Astrocyte of the spinal cord (primary cell): ENCODE measurements around the gene ALMS1.

Experiments
- DNase-seq: peaks from one replicate; pipeline ENCODE4 v3.0.0; 2011; ENCODE audit warnings: low read depth, low spot score
- H3K4me3 ChIP-seq: 2 replicates; pipeline ENCODE4 v1.5.1; 2011; ENCODE audit warnings: low read depth, mild to moderate bottlenecking, low read length, moderate library complexity
- CTCF ChIP-seq: IDR thresholded peaks from 2 replicates; pipeline ENCODE4 v1.5.1; 2012; ENCODE audit warnings: low read depth, mild to moderate bottlenecking, low read length, inconsistent platforms
- in situ Hi-C: cut with HindIII; loops from 2 replicates; pipeline ENCODE4 v1.10.0; 2017; ENCODE audit warnings: low sequenced_read_pairs

ALMS1 gene

GRCh38 chr2:73402386-73403103 lies 16.9 kb downstream of the ALMS1 start:
- H3K4me3 ChIP-seq: no peak overlapping the region
- DNase-seq: no peak
- in situ Hi-C loops: no loop called here
- no peak for TF ChIP-seq CTCF

- in situ Hi-C loops: no loop called here
- no peak overlapping the region for H3K4me3 ChIP-seq
- TF ChIP-seq CTCF: no peak
- no peak for DNase-seq
These were observed 17.6 kb downstream of the ALMS1 start for GRCh38 chr2:73403237-73403636.

GRCh38 chr2:73404409-73404808 lies 18.8 kb downstream of the ALMS1 start:
- in situ Hi-C loops: no loop called here
- no peak for DNase-seq
- no peak for TF ChIP-seq CTCF
- H3K4me3 ChIP-seq: no peak overlapping the region

- H3K4me3 ChIP-seq: no peak overlapping the region
- in situ Hi-C loops: no loop called here
- no peak for TF ChIP-seq CTCF
- DNase-seq: no peak
These were observed 21.4 kb downstream of the ALMS1 start for GRCh38 chr2:73406996-73407395.

GRCh38 chr2:73408198-73408597 lies 22.6 kb downstream of the ALMS1 start:
- no peak for DNase-seq
- TF ChIP-seq CTCF: no peak
- in situ Hi-C loops: no loop called here
- no peak overlapping the region for H3K4me3 ChIP-seq

- no peak overlapping the region for H3K4me3 ChIP-seq
- peak; percentile 56 for DNase-seq
- no peak for TF ChIP-seq CTCF
- in situ Hi-C loops: no loop called here
These were observed 29.1 kb downstream of the ALMS1 start for GRCh38 chr2:73414696-73415095.
